Measurements from ENCODE around the gene RHBDL1.

Gene RHBDL1

DNA sequence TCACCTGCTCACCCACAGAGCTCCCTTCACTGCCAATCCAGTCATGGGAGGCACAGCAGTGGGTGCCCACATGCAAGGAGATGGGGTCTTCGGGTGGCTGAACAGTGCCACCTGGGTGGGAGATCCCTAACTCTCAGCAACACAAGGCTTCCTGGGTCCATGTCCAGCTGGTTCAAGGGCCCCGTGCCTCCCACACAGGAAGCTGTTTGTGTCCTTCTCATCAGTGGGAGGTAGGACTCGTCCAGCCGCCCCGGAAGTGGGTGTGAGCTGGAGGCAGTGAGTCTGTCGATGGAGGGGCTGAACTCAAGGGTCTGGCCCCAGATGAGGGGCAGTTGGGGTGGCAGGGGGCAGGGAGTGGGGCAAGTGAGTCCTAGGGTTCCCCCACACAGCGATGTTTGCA is 28.6 kb downstream of the RHBDL1 start:
- H3K9me3 ChIP-seq (ENCODE audit: control extremely low read depth in 1 of 5, control insufficient read depth in 4 of 5, insufficient read depth in 2 of 5, low read depth in 1 of 5, low read length in 4 of 5) = no peaks in the 10 kb centered on the region
- ChIA-PET CTCF (interaction anchor here (0.6 to 2.6 kb wide), 3 partner anchors 8 to 1218 kb away, joined by 3 to 7 read pairs (median 6); no protein-coding TSS in a partner anchor), POLR2A (no interaction called here)
- H3K27ac ChIP-seq (ENCODE audit: insufficient read depth in 1 of 2, low read depth in 1 of 2, low read length in 2 of 2, poor library complexity in 1 of 2, severe bottlenecking in 2 of 2) = no peak overlapping the region
- peaks cover 0 to 9% (median 3%) of the 10 kb centered on the region in 4 experiments for H3K4me1 ChIP-seq (ENCODE audit: control extremely low read depth in 1 of 4, control insufficient read depth in 4 of 4, insufficient read depth in 4 of 4, low read length in 3 of 4)
- H3K36me3 ChIP-seq (ENCODE audit: control insufficient read depth in 4 of 4, insufficient read depth in 4 of 4, low read length in 3 of 4) = no peaks in the 10 kb centered on the region
- no peak overlapping the region for H3K4me3 ChIP-seq (ENCODE audit: control insufficient read depth in 1 of 7, extremely low read depth in 1 of 7, insufficient read depth in 4 of 7, low read depth in 2 of 7, low read length in 6 of 7)
- H3K27me3 ChIP-seq (replicated peaks in 2 of 5; ENCODE audit: control insufficient read depth in 4 of 5, insufficient read depth in 5 of 5, low read length in 4 of 5) = peaks cover 0 to 97% (median 28%) of the 10 kb centered on the region in 5 experiments
- no peak for DNase-seq
- 93% methylated on average over 6 of the region's 7 CpGs for WGBS (ENCODE audit: insufficient coverage)

GRCh38 chr16:704552-705380 is 29.3 kb downstream of the RHBDL1 start:
- Histone ChIP-seq H3K27ac (ENCODE audit: insufficient read depth in 1 of 2, low read depth in 1 of 2, low read length in 2 of 2, poor library complexity in 1 of 2, severe bottlenecking in 2 of 2) (no peak overlapping the region), H3K4me3 (ENCODE audit: control insufficient read depth in 1 of 7, extremely low read depth in 1 of 7, insufficient read depth in 4 of 7, low read depth in 2 of 7, low read length in 6 of 7) (no peak overlapping the region), H3K27me3 (replicated peaks in 2 of 5; ENCODE audit: control insufficient read depth in 4 of 5, insufficient read depth in 5 of 5, low read length in 4 of 5) (peaks cover 0 to 97% (median 31%) of the 10 kb centered on the region in 5 experiments), H3K4me1 (ENCODE audit: control extremely low read depth in 1 of 4, control insufficient read depth in 4 of 4, insufficient read depth in 4 of 4, low read length in 3 of 4) (peaks cover 0 to 9% (median 3%) of the 10 kb centered on the region in 4 experiments), H3K9me3 (ENCODE audit: control extremely low read depth in 1 of 5, control insufficient read depth in 4 of 5, insufficient read depth in 2 of 5, low read depth in 1 of 5, low read length in 4 of 5) (no peaks in the 10 kb centered on the region), H3K36me3 (ENCODE audit: control insufficient read depth in 4 of 4, insufficient read depth in 4 of 4, low read length in 3 of 4) (no peaks in the 10 kb centered on the region)
- no peak for DNase-seq
- 13% methylated on average over 29 of the region's 50 CpGs for WGBS (ENCODE audit: insufficient coverage)
- CTCF ChIA-PET = interaction anchor here (0.6 to 2.6 kb wide), 2 partner anchors 10 to 1217 kb away, joined by 3 to 6 read pairs; no protein-coding TSS in a partner anchor
- POLR2A ChIA-PET = no interaction called here

GRCh38 chr16:705431-706188 is 30.1 kb downstream of the RHBDL1 start, which contains the start of gene FBXL16:
TSS of gene FBXL16 (minus strand) at chr16:705801. CDS start at chr16:697405, 8,396 bp downstream.
- Histone ChIP-seq H3K4me3 (ENCODE audit: control insufficient read depth in 1 of 7, extremely low read depth in 1 of 7, insufficient read depth in 4 of 7, low read depth in 2 of 7, low read length in 6 of 7) (peak within 1 kb of the TSS in 2 of 7 experiments; percentile 16 to 52), H3K4me1 (ENCODE audit: control extremely low read depth in 1 of 4, control insufficient read depth in 4 of 4, insufficient read depth in 4 of 4, low read length in 3 of 4) (peaks cover 0 to 9% (median 3%) of the 10 kb centered on the region in 4 experiments), H3K36me3 (ENCODE audit: control insufficient read depth in 4 of 4, insufficient read depth in 4 of 4, low read length in 3 of 4) (no peaks in the 10 kb centered on the region), H3K9me3 (ENCODE audit: control extremely low read depth in 1 of 5, control insufficient read depth in 4 of 5, insufficient read depth in 2 of 5, low read depth in 1 of 5, low read length in 4 of 5) (no peaks in the 10 kb centered on the region), H3K27ac (ENCODE audit: insufficient read depth in 1 of 2, low read depth in 1 of 2, low read length in 2 of 2, poor library complexity in 1 of 2, severe bottlenecking in 2 of 2) (no peak within 1 kb of the TSS), H3K27me3 (replicated peaks in 2 of 5; ENCODE audit: control insufficient read depth in 4 of 5, insufficient read depth in 5 of 5, low read length in 4 of 5) (peaks cover 0 to 97% (median 33%) of the 10 kb centered on the region in 5 experiments)
- no peak for DNase-seq
- POLR2A ChIA-PET = no interaction called here
- CTCF ChIA-PET = interaction anchor here (2.6 kb wide), 1 partner anchor 10 kb away, joined by 6 read pairs; no protein-coding TSS in a partner anchor
- WGBS (ENCODE audit: insufficient coverage) = 1% methylated on average over 62 of the region's 115 CpGs

GRCh38 chr16:706189-707061 is 31.0 kb downstream of the RHBDL1 start:
- Histone ChIP-seq H3K27me3 (replicated peaks in 2 of 5; ENCODE audit: control insufficient read depth in 4 of 5, insufficient read depth in 5 of 5, low read length in 4 of 5) (peaks cover 0 to 95% (median 30%) of the 10 kb centered on the region in 5 experiments), H3K4me3 (ENCODE audit: control insufficient read depth in 1 of 7, extremely low read depth in 1 of 7, insufficient read depth in 4 of 7, low read depth in 2 of 7, low read length in 6 of 7) (no peak overlapping the region), H3K4me1 (ENCODE audit: control extremely low read depth in 1 of 4, control insufficient read depth in 4 of 4, insufficient read depth in 4 of 4, low read length in 3 of 4) (peaks cover 0 to 9% (median 3%) of the 10 kb centered on the region in 4 experiments), H3K27ac (ENCODE audit: insufficient read depth in 1 of 2, low read depth in 1 of 2, low read length in 2 of 2, poor library complexity in 1 of 2, severe bottlenecking in 2 of 2) (no peak overlapping the region), H3K9me3 (ENCODE audit: control extremely low read depth in 1 of 5, control insufficient read depth in 4 of 5, insufficient read depth in 2 of 5, low read depth in 1 of 5, low read length in 4 of 5) (no peaks in the 10 kb centered on the region), H3K36me3 (ENCODE audit: control insufficient read depth in 4 of 4, insufficient read depth in 4 of 4, low read length in 3 of 4) (no peaks in the 10 kb centered on the region)
- DNase-seq = no peak
- POLR2A ChIA-PET = interaction anchor here (0.6 kb wide), 1 partner anchor 69 kb away, joined by 3 read pairs; no protein-coding TSS in a partner anchor
- CTCF ChIA-PET = interaction anchor here (1.3 to 2.6 kb wide), 3 partner anchors 10 to 14 kb away, joined by 4 to 7 read pairs (median 6); no protein-coding TSS in a partner anchor
- 2% methylated on average over 36 of the region's 49 CpGs for WGBS (ENCODE audit: insufficient coverage)

DNA sequence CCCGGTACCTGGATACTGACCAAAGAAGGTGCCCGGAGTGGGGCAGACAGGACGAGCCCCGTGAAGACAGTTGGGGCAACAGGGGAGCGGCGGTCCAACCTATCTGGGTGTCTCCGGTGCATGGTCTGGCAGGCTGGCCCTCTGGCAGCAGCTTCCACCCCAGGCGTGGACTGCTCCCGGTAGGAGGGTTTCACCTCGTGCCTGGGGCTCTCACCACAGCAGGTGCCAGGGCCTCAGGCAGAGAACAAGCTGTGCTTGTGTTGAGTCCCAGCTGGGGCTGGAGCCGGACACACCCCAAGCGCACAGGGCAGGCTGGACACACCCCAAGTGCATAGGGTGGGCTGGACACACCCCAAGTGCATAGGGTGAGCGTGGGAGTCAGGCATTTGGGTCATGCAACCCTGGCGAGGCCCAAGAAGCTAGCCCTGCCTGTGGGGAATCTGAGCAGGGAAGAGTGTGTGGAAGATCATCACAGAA is 31.6 kb downstream of the RHBDL1 start:
- 81% methylated on average over 3 of the region's 14 CpGs for WGBS (ENCODE audit: insufficient coverage)
- no peaks in the 10 kb centered on the region for H3K36me3 ChIP-seq (ENCODE audit: control insufficient read depth in 4 of 4, insufficient read depth in 4 of 4, low read length in 3 of 4)
- H3K4me1 ChIP-seq (ENCODE audit: control extremely low read depth in 1 of 4, control insufficient read depth in 4 of 4, insufficient read depth in 4 of 4, low read length in 3 of 4) = peaks cover 0 to 9% (median 3%) of the 10 kb centered on the region in 4 experiments
- ChIA-PET POLR2A (interaction anchor here (0.6 kb wide), 1 partner anchor 68 kb away, joined by 3 read pairs; no protein-coding TSS in a partner anchor), CTCF (interaction anchor here (0.6 to 2.0 kb wide), 5 partner anchors 11 to 95 kb away, joined by 3 to 7 read pairs (median 4); no protein-coding TSS in a partner anchor)
- H3K27ac ChIP-seq (ENCODE audit: insufficient read depth in 1 of 2, low read depth in 1 of 2, low read length in 2 of 2, poor library complexity in 1 of 2, severe bottlenecking in 2 of 2) = no peak overlapping the region
- no peaks in the 10 kb centered on the region for H3K9me3 ChIP-seq (ENCODE audit: control extremely low read depth in 1 of 5, control insufficient read depth in 4 of 5, insufficient read depth in 2 of 5, low read depth in 1 of 5, low read length in 4 of 5)
- H3K4me3 ChIP-seq (ENCODE audit: control insufficient read depth in 1 of 7, extremely low read depth in 1 of 7, insufficient read depth in 4 of 7, low read depth in 2 of 7, low read length in 6 of 7) = no peak overlapping the region
- no peak for DNase-seq
- H3K27me3 ChIP-seq (replicated peaks in 2 of 5; ENCODE audit: control insufficient read depth in 4 of 5, insufficient read depth in 5 of 5, low read length in 4 of 5) = peaks cover 0 to 88% (median 31%) of the 10 kb centered on the region in 5 experiments

GRCh38 chr16:708019-708418 is 32.5 kb downstream of the RHBDL1 start:
- H3K9me3 ChIP-seq (ENCODE audit: control extremely low read depth in 1 of 5, control insufficient read depth in 4 of 5, insufficient read depth in 2 of 5, low read depth in 1 of 5, low read length in 4 of 5) = no peaks in the 10 kb centered on the region
- H3K27ac ChIP-seq (ENCODE audit: insufficient read depth in 1 of 2, low read depth in 1 of 2, low read length in 2 of 2, poor library complexity in 1 of 2, severe bottlenecking in 2 of 2) = no peak overlapping the region
- ChIA-PET POLR2A (no interaction called here), CTCF (interaction anchor here (0.9 to 2.0 kb wide), 3 partner anchors 12 to 94 kb away, joined by 3 to 7 read pairs (median 5); no protein-coding TSS in a partner anchor)
- H3K27me3 ChIP-seq (replicated peaks in 2 of 5; ENCODE audit: control insufficient read depth in 4 of 5, insufficient read depth in 5 of 5, low read length in 4 of 5) = peaks cover 0 to 84% (median 24%) of the 10 kb centered on the region in 5 experiments
- no peak overlapping the region for H3K4me3 ChIP-seq (ENCODE audit: control insufficient read depth in 1 of 7, extremely low read depth in 1 of 7, insufficient read depth in 4 of 7, low read depth in 2 of 7, low read length in 6 of 7)
- 78% methylated on average over 3 of the region's 3 CpGs for WGBS (ENCODE audit: insufficient coverage)
- DNase-seq = no peak
- H3K36me3 ChIP-seq (ENCODE audit: control insufficient read depth in 4 of 4, insufficient read depth in 4 of 4, low read length in 3 of 4) = no peaks in the 10 kb centered on the region
- peaks cover 0 to 9% (median 3%) of the 10 kb centered on the region in 4 experiments for H3K4me1 ChIP-seq (ENCODE audit: control extremely low read depth in 1 of 4, control insufficient read depth in 4 of 4, insufficient read depth in 4 of 4, low read length in 3 of 4)

Measured in common myeloid progenitor, CD34-positive (primary cell).